HG03103 (cell line): ENCODE data around the gene NAA10.
A peak's percentile ranks its signal among the peaks of the same experiment; 100 is the strongest.

Experiments used
- ATAC-seq: cut with Tn5 transposase; IDR thresholded peaks from one replicate; pipeline ENCODE4 v1.9.1; 2021; ENCODE audit warnings: low read depth; ENCODE audit not compliant: unreplicated experiment

The NAA10 gene

GRCh38 chrX:153911798-153912197 lies 23.0 kb downstream of the NAA10 start:
- ATAC-seq = no peak

- no peak for ATAC-seq
Observed at GRCh38 chrX:153910446-153910845, 24.4 kb downstream of the NAA10 start.

GRCh38 chrX:153909980-153910360 lies 24.9 kb downstream of the NAA10 start:
- ATAC-seq = no peak

- ATAC-seq = no peak
Observed at GRCh38 chrX:153909024-153909979, 25.5 kb downstream of the NAA10 start.

- ATAC-seq = no peak
Observed at GRCh38 chrX:153908219-153908860, 26.5 kb downstream of the NAA10 start.

GRCh38 chrX:153907456-153907855 lies 27.4 kb downstream of the NAA10 start:
- ATAC-seq = no peak

GRCh38 chrX:153906126-153906917 lies 28.5 kb downstream of the NAA10 start:
- ATAC-seq = no peak

- ATAC-seq = no peak
Observed at GRCh38 chrX:153905481-153906095, 29.2 kb downstream of the NAA10 start.

GRCh38 chrX:153903991-153904957 lies 30.6 kb downstream of the NAA10 start, which contains the start of gene AVPR2:
AVPR2 (plus strand) TSS chrX:153904673; CDS start chrX:153905146, 473 bp downstream.
- ATAC-seq = no peak

GRCh38 chrX:153903238-153903980 lies 31.4 kb downstream of the NAA10 start:
- ATAC-seq = no peak

- ATAC-seq = no peak
Observed at GRCh38 chrX:153902385-153902784, 32.5 kb downstream of the NAA10 start.

GRCh38 chrX:153901753-153902140 lies 33.1 kb downstream of the NAA10 start:
- ATAC-seq = no peak

- peak; percentile 76 for ATAC-seq
Observed at GRCh38 chrX:153900831-153901752, 33.7 kb downstream of the NAA10 start.

GRCh38 chrX:153897899-153898298 lies 36.9 kb downstream of the NAA10 start:
- no peak for ATAC-seq

GRCh38 chrX:153889123-153889522 lies 45.7 kb downstream of the NAA10 start:
- no peak for ATAC-seq

GRCh38 chrX:153888344-153888743 lies 46.5 kb downstream of the NAA10 start:
- no peak for ATAC-seq

GRCh38 chrX:153887385-153887784 lies 47.5 kb downstream of the NAA10 start:
- no peak for ATAC-seq

- ATAC-seq = no peak
Observed at GRCh38 chrX:153886915-153887314, 47.9 kb downstream of the NAA10 start.
